ENCODE measurements around the gene PRR5. TPM values are rescaled to one million over a fixed set of nuclear protein-coding genes. Genes with fewer than 3 reads are reported as not detected.

Gene PRR5
- total and polyA plus RNA-seq, 2 of the 13 experiments (the other 11 are each of a cell fraction or from before 2014, with no cell fraction given) = 11.6 to 27.5 TPM

DNA sequence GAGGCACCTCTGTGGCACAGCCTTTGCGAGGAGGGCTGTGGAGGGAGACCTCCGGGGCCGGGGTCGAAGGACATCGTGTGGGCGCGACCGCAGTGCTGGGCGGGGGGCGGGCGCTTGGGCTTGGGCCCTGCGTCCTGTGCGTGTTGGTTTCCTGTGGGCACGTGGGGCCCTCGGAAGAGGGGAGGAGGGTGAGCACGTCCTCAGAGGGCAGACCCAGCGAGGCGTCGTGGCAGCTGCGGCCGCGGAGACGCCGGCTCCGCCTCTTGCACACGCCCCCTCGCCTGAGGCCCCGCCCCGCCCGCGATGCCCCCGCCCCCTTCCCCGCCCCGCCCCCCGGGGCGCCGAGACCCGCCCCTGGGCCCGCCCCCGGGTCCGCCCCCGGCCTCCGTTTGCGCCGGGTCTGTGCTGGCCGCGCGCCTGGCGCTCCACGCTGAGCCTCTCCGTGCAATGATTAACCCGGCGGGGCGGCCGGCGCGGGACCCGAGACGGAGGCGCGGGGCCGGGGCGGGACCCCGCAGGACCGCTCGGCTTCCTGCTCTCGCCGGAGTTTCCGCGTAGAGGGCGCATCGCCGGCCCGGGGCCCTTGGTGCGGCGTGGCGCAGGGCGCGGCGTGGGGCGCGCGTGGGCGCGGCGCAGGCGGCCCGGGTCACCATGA, at the start of gene PRR5 (continued):
- TF ChIP-seq, protein P1, sequence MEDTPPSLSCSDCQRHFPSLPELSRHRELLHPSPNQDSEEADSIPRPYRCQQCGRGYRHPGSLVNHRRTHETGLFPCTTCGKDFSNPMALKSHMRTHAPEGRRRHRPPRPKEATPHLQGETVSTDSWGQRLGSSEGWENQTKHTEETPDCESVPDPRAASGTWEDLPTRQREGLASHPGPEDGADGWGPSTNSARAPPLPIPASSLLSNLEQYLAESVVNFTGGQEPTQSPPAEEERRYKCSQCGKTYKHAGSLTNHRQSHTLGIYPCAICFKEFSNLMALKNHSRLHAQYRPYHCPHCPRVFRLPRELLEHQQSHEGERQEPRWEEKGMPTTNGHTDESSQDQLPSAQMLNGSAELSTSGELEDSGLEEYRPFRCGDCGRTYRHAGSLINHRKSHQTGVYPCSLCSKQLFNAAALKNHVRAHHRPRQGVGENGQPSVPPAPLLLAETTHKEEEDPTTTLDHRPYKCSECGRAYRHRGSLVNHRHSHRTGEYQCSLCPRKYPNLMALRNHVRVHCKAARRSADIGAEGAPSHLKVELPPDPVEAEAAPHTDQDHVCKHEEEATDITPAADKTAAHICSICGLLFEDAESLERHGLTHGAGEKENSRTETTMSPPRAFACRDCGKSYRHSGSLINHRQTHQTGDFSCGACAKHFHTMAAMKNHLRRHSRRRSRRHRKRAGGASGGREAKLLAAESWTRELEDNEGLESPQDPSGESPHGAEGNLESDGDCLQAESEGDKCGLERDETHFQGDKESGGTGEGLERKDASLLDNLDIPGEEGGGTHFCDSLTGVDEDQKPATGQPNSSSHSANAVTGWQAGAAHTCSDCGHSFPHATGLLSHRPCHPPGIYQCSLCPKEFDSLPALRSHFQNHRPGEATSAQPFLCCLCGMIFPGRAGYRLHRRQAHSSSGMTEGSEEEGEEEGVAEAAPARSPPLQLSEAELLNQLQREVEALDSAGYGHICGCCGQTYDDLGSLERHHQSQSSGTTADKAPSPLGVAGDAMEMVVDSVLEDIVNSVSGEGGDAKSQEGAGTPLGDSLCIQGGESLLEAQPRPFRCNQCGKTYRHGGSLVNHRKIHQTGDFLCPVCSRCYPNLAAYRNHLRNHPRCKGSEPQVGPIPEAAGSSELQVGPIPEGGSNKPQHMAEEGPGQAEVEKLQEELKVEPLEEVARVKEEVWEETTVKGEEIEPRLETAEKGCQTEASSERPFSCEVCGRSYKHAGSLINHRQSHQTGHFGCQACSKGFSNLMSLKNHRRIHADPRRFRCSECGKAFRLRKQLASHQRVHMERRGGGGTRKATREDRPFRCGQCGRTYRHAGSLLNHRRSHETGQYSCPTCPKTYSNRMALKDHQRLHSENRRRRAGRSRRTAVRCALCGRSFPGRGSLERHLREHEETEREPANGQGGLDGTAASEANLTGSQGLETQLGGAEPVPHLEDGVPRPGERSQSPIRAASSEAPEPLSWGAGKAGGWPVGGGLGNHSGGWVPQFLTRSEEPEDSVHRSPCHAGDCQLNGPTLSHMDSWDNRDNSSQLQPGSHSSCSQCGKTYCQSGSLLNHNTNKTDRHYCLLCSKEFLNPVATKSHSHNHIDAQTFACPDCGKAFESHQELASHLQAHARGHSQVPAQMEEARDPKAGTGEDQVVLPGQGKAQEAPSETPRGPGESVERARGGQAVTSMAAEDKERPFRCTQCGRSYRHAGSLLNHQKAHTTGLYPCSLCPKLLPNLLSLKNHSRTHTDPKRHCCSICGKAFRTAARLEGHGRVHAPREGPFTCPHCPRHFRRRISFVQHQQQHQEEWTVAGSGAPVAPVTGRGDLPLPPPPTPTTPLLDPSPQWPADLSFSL (CRISPR knock-in tag; IDR thresholded peaks at IDR 0.05) = no peak
- no peak for TF ChIP-seq ZNF432 (CRISPR knock-in tag; IDR thresholded peaks at IDR 0.05; ENCODE audit: borderline replicate concordance)
- no peak for TF ChIP-seq SMC3 (IDR thresholded peaks at IDR 0.05; ENCODE audit: low read length)
- TF ChIP-seq CSRNP2 (CRISPR knock-in tag; conservative IDR thresholded peaks at IDR 0.05; ENCODE audit: low read depth) = no peak
- 0 out of 2 replicates have a peak, but pooled peaks have one; percentile 28 for TF ChIP-seq TFE3 (CRISPR knock-in tag; IDR thresholded peaks at IDR 0.05)
- no peak for TF ChIP-seq ATF3 (CRISPR knock-in tag; IDR thresholded peaks at IDR 0.05)
- no peak for TF ChIP-seq MLXIP (CRISPR knock-in tag; IDR thresholded peaks at IDR 0.05; ENCODE audit: borderline replicate concordance)
- TF ChIP-seq ZNF577 (CRISPR knock-in tag; IDR thresholded peaks at IDR 0.05; ENCODE audit: borderline replicate concordance, low read depth) = no peak
- no peak for TF ChIP-seq BRCA1 (CRISPR knock-in tag; IDR thresholded peaks at IDR 0.05)
- peak; percentile 52; the same call in 1 of the 2 replicates for TF ChIP-seq ETV5 (CRISPR knock-in tag; IDR thresholded peaks at IDR 0.05; ENCODE audit: borderline replicate concordance)
- no peak for TF ChIP-seq ZSCAN9 (CRISPR knock-in tag; IDR thresholded peaks at IDR 0.05; ENCODE audit: borderline replicate concordance)
- TF ChIP-seq ZNF484 (CRISPR knock-in tag; IDR thresholded peaks at IDR 0.05; ENCODE audit: borderline replicate concordance, low read depth) = no peak
- 0 out of 2 replicates have a peak, but pooled peaks have one; percentile 14 for TF ChIP-seq ZFP37 (CRISPR knock-in tag; IDR thresholded peaks at IDR 0.05; ENCODE audit: borderline replicate concordance)
- no peak for TF ChIP-seq NFATC3 (CRISPR knock-in tag; IDR thresholded peaks at IDR 0.05)
